Measurements from ENCODE around the gene OTOP2. TPM values are rescaled to one million over a fixed set of nuclear protein-coding genes. Genes with fewer than 3 reads are reported as not detected.
"Not testable (repeated sequence)": the region's sequence is repeated elsewhere in the genome, so short reads cannot be mapped to it uniquely, and the experiment has no call there.

OTOP2 gene
- total RNA-seq, 1 experiment from 2014 or later = not detected

DNA sequence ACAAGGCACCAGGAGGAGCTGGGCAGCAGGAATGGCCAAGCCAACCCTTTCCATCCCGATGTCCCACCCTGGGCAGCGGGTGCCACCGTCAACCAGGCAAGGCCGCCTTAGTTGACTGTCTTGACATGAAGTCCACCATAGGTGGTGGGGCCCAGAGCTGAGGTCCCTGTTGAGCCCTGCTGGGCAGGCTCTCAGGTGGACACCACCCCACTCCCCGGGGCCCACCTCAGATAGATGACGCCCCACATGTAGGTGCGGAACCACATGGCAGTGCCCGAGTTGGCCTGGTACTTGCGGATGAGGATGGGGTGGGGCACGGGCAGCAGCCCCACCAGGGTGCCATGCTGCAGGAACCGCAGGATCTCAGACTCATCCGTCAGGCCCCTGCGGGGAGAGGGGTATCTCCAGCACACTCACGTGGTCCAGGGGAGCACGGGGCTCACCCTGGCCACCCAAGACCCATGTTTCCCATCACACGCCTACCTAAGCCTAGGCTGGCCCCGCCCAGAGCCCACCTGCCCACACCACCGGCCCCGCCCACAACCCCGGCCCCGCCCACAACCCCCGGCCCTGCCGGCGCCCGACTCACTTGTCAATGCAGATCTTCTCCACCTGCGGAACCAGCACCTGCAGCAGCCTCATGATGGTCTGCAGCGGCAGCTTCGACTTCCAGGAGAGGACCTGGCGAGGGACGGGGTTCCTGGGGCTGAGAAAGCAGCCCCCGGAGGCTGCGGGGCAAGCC lies 27.8 kb downstream of the OTOP2 start:
- DNase-seq (ENCODE audit: low read depth) = no peak

DNA sequence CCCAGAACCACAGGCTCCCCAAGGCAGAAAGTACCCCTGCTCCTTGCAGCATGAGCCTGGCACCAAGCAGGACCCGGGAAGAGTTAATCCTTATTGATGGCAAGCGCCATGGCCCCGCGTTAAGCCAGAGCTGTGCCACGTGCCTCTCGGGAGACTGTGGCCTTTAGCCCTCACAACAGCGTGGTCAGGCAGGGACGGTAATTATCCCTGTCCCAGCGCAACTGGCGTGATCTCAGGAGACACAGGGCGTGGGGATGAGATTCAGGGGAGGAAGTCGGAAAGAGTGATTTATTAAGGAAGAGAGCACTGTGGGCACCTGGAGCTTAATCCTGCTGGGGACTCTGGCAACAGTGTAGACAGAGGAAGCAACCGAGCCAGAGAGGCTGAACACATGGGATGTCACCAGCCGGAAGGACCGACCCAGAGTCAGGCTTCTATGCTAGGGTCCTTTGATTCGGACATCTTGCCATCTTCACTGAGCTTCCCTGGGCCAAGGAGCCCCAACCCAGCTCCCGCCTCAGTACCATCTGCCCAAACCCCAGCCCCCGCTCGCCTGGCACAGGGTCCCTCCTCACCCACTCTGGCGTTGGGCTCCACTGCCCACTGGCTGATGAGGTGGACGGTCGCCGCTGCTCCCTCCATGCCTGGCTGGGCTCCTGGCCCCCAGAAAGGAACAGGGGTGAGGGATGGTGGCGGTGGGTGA lies 28.5 kb downstream of the OTOP2 start:
- DNase-seq (ENCODE audit: low read depth) = no peak

DNA sequence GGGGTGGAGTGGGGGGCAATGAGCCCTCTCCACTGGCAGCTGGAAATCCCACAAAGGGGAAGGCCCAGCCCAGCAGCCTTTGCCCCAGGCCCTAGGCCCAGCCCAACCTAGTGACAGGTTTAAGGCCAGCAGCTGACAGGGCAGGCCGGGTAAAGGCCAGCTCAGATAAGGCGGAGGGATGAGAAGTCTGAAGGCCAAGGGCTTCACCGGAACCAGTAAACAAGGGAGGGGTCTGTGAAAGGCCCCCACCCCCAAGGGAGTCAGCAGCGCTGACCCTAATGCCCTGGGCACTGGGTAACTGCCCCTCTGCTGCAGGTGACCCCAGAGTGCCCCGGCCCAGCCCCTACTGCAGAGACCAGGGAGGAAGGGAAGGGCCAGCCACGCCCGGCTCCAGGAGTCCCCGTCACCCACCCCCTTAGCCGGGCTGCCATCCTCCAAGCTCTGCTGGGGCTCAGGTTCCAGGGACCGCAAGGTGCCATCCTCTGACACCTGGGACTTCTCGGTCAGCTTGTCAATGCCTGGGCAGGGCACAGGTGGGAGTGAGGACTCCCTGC lies 29.1 kb downstream of the OTOP2 start:
- DNase-seq (ENCODE audit: low read depth) = no peak

DNA sequence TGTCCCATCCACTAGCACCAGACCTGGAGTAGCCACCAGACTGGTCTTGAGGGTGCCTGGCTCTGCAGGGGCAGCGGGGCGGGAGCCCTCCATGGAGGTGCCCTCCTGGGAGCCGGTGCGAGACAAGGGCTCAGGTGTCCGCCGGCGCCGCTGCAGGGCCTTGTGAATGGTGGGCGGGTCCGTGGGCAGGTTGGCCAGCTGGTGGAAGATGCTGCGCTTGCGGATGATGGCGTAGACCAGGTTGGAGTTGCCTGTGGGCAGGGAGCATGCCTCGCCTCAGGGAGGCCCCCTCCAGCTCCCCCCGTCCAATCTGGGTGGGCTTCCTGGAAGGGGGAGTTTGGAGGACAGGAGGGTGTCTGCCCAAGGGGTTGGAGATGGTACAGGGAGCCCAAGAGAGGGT lies 30.0 kb downstream of the OTOP2 start:
- DNase-seq (ENCODE audit: low read depth) = no peak

DNA sequence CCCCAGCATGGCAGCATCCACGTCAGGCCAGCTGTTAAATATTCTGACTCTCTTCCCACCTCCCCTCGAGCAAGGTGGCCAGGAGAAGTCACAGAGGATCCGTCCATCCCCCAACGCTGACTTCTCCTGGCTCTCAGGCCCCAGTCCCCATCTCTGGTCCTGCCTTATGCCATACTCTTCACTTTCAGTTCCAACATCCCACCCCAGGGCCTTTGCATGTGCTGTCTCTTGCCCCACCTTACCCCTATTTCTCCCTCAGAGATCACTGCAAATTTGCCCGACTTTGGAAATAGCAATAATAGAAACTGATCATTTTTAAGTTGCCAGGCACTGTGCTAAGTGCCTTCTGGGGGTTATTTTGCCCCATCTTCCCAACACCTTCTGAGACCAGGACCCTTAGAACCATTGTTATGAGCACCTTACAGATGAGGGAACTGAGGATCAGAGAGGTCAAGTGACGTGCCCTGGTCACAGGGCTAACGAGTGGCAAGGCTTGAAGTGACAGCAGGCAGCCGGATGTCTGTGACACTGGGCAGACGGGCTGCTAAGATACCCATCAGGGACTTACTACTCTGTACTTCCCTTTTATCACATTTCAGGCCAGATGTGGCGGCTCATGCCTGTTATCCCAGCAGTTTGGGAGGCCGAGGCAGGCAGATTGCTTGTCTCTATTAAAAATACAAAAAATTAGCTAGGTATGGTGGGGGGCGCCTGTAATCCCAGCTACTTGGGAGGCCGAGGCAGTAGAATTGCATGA lies 30.8 kb downstream of the OTOP2 start:
- no peak for DNase-seq (ENCODE audit: low read depth)

DNA sequence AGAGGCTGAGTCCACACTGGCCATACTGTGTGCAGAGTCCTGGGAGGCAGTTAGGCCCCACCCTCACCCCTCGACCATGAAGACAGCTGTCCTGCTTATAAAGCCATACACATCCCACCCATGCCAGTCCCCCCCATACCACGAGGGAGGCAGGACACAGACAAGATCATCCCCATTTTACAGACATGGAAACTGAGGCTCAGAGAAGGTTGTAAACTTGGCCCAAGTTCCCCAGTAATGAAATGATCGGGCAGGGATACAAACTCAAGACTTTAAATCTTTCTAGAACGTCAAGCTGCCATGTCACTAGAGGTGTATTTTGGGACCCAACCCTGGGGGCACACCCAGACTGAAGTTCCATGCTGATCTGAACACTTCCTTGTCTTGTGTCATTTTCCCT lies 32.0 kb downstream of the OTOP2 start:
- no peak for DNase-seq (ENCODE audit: low read depth)

DNA sequence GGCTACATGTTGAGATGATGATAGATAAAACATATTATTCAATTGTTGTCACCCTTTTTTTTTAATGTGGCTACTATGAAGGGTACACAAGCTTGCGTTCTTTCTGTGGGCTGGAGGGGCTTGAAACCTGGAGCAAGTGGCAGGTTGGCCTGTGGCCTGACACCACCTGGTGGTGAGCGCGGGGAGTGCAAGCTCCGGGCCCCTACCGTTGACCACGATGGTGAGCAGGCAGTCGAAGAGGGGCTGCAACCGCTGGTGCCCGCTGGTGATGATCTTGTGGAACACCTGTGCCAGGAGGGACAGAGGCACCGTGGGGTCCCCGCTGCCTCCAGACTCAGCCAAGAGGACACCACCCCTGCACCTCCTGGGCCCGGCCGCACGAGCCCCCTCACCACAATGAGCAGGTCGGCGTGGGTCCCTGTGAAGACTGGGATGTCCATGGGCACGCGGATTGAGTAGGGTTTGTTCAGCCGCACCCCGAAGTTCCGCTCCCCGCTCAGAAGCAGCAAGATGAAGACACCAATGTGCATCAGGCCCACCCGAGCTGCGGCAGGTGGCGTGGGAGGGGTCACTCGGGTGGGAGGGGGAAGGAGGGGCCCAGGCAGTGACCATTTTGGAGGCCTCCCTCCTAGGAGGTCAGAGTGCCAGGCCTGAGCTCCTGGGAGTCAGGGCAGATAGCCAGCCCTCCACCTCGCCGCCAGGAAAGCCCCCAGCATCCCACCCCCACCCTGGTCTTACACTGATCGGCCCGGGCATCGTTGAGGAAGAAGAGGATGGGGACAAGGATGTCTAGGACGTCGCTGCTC lies 34.1 kb downstream of the OTOP2 start:
- DNase-seq (ENCODE audit: low read depth) = peak; percentile 19

DNA sequence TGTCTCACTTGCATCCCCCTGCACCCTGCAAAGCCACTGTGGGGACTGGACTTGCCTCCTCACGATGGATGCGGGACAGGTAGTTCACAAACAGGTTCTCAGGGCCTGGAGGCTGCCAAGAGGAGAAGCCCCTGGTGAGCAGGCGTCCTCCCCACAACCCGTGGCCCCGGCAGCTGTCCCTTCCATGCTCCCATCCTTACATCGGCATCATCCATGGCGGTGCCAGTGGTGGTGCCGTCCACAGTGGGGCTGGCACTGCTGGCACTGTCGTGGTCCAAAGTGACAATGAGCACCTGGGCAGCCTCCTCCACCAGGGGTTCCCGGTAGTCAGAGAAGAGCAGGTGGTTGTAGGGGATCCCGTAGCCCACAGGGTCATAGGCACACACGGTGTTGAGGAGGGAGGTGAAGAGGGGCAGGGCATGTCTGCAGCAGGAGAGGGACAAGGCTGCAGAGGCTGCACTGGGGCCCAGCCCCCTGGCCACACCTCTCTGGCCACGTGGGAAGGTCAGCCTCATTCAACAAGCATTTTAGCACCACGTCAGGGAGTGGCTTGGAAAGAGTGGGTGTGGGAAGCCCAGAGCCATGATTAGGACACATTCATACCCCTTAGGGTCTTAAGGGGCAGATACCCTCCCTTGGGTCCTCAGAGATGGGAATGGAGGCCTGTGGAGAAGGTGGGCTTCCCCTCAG lies 35.9 kb downstream of the OTOP2 start:
- DNase-seq (ENCODE audit: low read depth) = peak; percentile 24

DNA sequence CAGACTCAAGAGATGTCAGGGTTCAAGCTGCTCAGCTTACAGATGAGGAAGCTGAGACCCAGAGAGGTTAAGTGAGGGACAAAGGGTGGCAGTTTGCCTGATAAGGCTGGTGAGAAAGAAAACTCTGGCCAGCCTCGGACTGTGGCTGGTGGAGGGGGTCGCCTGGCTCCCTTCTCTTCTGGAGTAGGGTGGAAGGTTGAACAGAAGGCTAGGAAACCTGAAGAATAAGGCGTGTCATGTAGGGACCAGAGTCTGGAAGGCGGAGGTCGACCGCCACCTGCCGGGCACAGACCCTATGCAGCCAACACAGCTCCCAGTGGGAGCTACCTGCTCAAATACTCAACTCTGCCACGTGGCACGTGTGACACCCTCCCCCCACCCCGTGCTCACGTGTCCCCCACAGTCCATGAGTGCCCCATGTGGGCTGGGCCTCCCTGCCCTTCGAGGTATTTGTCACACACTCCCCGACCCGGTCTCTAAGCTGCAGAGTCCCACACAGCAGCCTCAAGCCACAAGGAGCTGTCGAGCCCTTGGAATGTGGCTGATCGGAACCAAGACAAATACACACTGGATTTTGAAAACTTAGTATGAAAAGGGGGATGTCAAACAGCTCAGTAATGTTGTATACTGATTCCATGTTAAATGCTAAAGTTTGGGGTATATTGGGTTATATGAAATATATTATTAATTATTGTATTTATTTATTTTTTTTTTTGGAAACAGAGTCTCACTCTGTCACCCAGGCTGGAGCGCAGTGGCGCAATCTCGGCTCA lies 36.7 kb downstream of the OTOP2 start:
- DNase-seq (ENCODE audit: low read depth) = no peak

DNA sequence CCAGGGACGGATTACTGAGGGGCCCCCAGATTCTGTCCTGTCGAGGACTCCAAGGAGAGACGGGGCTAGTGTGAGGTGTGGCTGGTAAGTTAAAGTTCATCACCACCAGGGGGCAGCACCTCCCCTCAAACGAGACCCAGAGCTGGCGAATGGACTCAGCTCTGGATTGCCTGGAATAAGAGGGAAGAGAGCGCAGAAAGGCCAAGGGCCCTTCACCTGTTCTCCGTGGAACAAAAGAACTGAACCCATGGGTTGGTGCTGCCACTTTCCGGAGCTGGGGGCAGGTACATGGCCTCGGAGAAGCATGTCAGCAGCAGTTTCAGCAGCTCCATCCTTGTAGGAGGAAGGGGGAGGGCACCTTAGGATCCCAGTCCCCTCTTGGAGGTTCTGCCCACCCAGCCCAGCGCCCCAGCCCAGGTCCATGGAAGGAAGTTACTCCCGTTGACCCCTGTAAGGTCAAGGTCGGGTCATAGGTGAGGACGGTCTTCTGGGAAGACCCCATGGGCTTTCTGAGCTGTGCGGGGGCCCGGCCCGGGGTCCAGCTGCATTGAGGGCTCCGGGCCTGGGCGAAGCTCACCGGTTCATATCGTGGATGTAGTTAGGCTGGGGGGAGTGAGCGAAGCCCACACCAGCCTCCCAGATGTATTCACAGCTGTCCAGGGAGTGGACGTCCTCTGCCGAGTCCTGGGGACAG lies 37.7 kb downstream of the OTOP2 start:
- peak; percentile 75 for DNase-seq (ENCODE audit: low read depth)

DNA sequence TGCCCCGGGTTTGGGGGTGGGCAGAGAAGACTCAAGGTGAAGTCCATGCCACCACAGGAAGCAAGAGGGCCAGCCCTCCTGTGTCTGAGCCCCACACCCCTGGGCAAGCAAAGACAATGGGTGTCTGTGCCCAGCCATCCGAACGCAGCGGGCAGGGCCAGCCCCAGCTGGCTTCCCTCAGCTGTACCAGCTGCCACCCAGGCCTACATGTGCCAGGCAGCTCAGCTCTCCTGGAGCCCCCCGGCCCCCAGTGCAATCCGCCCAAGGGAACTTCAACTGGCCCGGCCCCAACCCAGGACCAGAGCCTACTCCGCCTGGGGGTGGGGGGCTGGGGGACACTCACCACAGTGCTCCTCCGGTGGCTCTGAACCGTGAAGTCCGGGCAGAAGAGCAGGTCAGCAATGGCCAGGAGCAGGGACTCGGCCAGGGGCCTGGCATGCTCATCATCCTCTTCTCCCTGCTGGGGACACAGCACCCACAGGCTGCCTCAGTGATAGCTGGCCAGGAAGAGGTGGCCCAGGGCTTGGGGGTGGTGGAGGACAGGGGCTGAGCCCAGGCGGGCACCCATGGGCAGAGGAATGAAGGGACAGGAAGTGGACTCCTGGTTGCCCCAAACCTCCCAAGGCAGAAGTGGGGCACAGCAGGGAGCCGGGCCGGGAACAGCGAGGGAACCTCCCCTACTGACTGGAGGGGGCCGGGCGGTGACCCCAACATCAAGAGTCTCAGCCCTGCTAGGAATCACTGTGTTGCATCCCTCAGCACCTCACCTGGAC lies 38.7 kb downstream of the OTOP2 start:
- DNase-seq (ENCODE audit: low read depth) = no peak

DNA sequence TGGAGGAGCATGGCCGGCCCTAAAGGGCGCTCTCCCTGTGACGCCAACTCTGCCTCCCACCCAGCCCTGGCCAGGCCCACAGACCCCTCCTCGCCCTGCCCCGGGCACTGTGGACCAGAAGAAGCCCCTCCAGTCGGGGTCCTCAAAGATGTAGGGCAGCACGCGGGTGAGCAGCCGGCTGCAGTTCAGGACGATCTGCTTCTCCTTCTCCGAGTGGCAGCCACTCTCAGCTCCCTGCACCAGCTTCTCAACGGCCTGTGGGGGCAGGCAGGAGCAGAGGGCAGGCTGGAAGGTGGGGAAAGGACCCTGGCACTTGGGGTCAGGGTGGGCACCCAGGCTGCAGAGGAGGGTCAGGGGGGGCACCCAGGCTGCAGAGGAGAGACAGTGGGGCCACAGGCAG lies 39.6 kb downstream of the OTOP2 start:
- DNase-seq (ENCODE audit: low read depth) = no peak

DNA sequence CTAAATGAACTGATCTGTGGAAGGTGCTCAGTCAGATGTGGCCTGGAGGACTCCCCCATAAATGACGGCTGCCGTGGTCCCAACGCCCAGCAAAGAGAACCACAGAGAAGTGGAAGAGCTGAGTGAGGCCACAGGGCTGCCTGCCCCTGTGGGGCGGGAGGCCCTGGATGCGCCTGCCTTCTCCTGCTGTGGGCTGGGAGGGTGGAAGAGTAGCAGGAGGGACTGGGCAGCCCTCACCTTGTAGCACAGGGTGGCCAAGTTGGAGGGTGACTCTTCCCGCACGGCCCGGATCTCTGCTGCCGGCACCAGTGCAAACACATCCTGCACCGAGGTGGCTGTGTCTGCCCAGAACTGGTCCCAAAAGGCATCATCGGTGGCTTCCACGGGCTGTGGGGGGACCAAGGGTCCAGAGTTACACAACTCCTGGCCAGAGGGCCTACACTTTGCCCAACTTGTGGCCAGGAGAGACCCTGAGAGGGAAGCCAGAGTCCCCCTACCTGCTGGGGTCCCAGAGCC lies 40.2 kb downstream of the OTOP2 start:
- no peak for DNase-seq (ENCODE audit: low read depth)

DNA sequence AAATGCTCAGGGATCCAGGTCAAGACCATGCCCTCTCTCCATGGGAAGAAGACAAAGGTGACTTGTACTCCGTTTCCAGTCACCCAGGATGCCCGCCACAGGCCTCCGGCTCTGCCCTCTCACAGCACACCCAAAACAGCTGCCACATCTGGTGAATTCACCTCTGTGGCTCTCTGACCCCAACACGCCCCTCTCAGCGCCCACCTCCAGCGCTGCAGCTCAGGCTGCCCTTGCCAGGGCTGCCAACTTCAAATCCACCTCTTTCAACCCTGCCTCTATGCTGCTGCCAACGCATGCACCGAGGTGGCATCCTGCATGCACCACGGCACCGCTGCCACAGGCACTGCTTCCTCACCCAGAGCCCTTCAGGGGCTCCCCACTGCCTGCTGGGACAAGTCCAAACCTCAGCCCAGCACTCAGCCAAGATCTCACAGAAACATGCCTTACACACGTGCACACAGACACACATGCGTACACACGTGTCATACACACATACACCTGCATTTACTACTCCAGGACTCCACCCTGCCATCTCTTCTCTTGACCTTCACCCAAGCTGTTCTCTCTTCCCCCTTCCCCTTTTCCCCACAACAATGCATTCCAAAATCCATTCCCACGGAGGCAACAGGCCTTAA lies 41.0 kb downstream of the OTOP2 start:
- DNase-seq (ENCODE audit: low read depth) = no peak

DNA sequence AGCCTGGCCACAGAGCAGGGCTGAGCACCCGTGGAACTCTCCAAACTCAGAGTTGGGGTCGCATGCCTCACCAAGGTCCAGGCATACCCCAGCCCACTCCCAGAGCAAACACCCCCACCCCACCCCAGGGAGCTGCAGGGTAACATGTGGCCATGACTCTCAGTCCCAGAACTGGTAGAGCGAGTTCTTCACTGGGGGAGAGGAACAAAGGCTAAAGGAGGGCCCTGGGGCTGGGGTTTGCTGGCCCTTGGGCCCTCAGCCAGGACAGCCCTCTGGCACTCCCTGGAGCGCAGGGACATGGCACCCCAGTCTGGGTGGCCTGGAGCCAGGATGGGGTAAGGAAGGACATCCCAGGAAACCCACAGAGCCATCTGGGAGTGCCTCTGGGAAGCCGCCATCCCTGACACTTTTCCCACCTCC lies 44.3 kb downstream of the OTOP2 start:
- DNase-seq (ENCODE audit: low read depth) = no peak

DNA sequence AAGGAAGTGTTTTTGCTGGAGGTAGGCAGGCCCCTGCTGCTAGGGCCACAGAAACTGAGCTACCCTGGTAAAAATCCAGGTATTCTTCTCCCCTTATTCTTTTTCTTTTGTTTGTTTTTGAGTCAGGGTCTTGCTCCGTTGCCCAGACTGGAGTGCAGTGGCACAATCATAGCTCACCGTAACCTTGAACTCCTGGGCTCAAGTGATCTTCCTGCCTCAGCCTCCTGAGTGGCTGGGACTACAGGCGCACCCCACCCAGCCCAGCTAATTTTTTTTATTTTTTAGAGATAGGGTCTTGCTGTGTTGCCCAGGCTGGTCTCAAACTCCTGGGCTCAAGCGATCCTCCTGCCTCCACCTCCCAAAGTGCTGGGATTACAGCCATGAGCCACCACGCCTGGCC lies 45.4 kb downstream of the OTOP2 start:
- not testable (repeated sequence) for DNase-seq (ENCODE audit: low read depth)

DNA sequence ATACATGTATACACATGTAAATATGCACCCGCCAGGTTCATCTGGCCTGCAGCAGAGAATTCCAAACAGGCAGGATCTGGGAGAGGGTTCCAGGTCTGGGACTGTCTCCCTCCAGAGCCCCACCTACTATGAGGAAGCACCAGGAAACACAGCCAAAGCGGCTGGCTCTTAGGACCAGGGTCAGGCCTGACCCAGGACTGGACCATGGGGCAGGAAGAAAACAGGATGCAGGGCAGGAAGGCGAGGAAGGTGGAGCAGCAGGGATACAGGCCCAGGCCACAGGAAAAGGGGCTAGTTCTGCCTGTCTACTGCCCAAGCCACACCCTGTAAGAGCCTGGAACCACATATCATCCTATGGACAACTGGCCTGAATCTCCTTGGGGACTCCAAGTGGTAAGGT lies 46.3 kb downstream of the OTOP2 start:
- DNase-seq (ENCODE audit: low read depth) = no peak

All from LHCN-M2 (cell line).